HTERT RPE-1 (cell line): ENCODE results near the gene PDGFRA.
"Not testable (repeated sequence)": the region's sequence is repeated elsewhere in the genome, so short reads cannot be mapped to it uniquely, and the experiment has no call there.

ENCODE experiments used
- in situ Hi-C: fragments of 300-500 bp; cut with MboI; formaldehyde crosslinking; loops from 4 replicates; pipeline ENCODE4 v1.14.3; 2020; ENCODE audit warnings: low sequenced_read_pairs

The PDGFRA gene

DNA sequence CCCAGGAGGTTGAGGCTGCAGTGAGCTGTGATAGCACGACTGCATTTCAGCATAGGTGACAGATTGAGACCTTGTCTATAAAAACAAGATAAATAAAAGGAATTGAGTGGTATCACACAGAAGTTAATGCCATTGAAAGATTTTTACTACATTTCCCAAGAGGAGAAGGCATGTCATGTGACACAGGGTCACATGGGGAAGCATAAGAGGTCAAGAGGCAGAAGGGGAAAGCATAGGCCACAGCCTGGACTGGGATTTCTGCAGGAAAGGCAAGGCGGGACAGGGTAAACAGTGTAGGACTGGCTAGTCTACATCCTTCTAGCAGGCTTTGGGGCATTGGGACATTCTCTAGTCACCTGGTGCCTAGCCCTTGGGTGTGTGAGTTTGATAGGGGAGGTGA, 88.6 kb downstream of the PDGFRA start:
- in situ Hi-C loops = no loop called here

DNA sequence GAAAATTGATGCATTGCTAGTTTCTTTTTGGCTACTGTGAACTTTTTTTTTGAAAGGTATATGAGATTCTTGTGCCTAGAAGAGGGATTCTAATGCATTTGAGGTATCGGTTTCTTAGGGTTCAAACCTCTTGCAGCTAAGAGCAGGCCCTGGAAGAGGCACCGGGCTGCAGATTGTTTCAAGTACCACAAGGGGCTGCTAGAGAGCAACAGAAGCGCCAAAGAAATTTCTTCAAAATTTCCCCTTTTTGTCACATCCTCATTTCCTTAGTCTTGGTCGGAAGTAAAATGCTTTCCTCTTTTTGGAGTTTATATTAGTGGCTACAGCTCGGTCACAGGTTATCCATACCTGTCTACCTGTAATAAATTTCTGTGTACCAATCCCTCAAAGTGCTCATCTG, 89.8 kb downstream of the PDGFRA start:
- in situ Hi-C loops = no loop called here

DNA sequence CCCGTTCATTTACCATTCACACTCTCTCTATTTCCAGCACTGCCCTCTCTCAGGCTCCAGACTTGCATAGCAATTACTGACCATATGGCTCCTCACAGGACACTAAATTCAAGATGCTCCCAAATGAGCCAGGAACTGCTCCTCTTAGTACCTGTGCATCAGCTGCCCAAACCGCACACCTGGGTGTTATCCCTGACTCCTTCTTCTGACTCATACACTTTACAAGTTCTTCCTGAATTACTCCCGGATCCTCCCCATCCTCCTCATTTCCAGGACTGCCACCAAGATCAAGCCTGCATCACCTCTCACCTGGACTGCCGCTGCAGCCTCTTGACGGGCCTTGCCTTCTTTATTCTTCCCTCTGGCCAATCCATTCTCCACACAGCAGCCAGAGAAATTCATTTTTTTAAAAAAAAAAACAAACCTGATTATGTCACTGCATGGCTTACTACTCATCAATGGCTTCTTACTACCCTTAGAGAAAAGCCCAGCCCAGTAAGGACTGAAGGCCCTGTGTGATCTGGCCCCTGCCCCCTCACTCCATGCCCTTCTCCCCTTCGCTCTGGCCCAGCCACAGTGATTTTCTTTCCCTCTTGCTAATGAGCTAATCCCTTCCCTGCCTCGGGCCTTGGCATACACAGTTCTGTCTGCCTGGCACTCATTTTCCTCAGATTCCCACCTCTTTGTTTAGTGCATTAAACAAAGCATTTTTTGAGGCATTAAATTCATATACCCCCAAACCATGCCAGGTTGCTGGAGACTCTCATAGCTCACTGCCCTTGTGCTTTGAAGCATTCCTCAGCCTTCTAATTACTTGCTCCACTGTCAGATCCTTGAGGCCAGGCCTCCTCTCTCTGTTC, 92.0 kb downstream of the PDGFRA start:
- in situ Hi-C loops = no loop called here

DNA sequence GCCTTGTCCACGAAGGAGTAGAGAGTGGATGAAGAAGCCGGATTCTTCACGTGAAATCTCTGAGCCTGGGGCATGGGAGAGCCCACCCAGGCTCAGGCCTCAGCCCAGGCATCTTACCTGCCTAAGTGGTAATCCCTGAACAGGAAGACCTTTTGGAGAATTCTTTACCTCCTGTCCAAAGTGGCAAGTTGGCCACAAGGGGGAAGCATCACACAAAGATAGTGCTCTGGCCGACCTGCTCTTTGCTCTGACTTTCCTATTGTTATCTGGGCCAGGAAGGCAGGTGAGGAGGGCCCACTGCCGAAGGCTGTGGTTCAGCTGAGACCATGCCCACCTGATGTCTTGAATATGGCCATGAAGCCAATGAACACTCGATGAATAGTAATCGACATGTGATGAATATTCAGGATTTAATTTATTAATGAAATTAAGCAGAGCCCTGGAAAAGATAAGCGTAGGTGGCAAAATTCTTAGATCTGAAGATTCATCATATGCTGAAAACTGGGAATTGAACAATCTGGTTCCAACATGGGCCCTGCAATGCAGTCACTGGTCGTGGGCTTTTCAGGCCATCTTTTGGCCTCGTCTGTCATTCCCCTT, 93.8 kb downstream of the PDGFRA start:
- in situ Hi-C loops = no loop called here

DNA sequence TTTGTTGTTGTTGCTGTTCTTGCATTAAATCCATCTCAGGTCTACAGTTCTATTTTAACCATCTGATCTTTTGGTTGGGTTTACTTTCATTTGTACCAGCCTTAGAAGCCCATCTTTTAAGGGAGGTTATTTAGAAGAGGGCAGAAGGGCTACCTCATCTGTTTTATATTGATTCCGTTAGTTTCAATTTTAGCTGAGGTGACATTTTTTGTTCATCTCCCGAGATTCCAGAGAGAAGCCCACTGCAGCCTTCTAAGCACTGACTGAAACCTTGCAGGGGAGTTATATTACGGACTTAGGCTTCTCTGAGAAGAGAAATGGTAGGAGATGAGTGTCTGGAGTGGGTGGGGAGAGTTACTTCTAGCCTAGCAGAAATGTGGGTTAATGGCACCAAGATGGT, 101.8 kb downstream of the PDGFRA start:
- in situ Hi-C loops = no loop called here

DNA sequence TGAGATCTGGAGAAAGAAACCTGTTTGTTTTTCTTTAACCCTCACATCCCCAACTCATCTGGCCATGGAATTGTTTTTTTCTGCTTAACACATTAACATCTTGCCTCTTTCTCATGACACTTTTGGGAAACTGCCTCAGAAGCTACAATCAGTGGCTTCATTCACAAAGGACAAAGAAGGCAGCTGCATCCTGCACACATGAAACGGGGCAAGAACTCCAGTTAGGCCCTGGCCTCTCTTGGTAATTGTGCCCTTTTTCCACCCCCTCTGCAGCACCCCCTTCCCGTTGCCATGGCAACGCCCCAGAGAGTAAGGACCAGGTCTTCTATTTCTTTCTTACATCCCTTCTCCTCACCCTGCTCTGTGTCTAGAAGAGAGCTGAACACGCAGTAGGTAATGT, 103.4 kb downstream of the PDGFRA start:
- in situ Hi-C loops = no loop called here

DNA sequence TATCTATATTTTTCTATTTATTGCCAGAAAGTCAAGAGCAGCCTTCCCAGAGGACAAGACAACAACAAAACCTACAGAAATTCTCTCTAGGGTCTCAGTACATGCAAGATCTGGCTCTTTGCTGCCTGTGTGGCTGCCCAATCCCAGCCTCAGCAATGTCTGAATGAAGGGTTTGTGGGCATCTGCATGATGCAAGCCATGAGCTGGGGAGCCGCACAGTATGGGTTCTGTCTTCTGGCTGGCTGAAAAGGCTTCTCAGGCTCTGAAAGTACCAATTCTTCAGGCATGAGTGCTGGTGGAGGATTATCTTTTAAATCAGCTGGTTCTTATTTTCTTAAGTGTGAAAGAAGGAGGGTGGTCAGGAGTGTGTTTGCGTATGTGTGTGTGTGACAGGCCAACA, 104.6 kb downstream of the PDGFRA start:
- in situ Hi-C loops = no loop called here

DNA sequence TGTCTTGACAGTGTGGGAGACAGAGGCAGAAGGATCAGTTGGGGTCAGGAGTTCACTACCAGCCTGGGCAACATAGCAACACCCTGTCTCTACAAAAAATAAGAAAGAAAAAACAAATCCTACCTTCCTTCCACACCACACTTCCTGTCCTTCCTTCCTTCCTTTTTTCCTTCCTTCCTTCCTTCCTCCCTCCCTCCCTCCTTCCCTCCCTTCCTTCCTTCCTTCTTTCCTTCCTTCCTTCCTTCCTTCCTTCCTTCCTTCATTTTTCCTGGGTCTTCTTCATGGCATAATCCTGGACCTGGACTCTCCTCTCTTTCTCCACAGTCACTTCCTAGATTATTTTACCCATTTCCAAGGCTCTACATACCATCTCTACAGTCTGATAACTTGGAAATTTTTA, 105.7 kb downstream of the PDGFRA start:
- in situ Hi-C loops = not testable (repeated sequence)

DNA sequence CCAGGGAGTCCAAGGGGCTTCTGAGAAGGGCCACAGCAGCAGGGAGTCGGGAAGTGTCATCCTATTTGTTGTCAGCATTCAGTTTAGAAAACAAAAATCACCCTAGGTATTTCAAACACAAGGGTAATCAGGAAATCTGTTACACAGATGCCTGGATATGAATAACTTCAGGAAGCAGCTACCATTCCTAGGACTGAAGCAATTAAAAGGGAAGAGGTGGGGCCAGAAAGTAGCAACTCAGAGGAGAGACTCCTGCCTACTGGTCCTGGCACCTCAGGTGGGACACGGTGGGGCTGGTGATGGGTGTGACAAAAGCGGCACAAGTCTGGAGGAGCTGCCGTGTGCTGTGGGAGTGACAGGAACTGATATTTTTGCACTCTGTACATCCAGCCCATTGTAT, 107.9 kb downstream of the PDGFRA start:
- in situ Hi-C loops = no loop called here

DNA sequence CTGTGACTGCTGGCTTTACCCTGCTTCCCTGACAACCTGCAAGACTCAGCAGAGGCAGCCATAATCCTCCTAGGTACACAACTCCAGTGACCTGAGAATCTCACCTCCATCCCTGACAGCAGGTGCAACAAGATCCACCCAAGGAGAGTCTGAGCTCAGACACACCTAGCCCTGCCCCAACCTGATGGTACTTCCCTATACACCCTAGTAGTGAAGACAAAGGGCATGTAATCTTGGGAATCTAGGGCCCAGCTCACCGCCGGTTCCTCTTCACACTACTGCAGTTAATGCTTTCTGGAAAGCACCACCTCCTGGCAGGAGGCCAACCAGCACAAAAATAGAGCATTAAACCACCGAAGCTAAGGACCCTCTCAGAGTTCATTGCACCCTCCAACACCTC, 113.0 kb downstream of the PDGFRA start:
- in situ Hi-C loops = not testable (repeated sequence)
